GM23338 (cell line): ENCODE results near the gene ACAT2. TPM values are rescaled to one million over a fixed set of nuclear protein-coding genes. Genes with fewer than 3 reads are reported as not detected.

Experiments used
- ATAC-seq: fragments of 200-7000 bp; cut with Tn5 transposase; 3 replicates; pipeline ENCODE4 v1.9.1; 2020
- DNase-seq: peaks from one replicate; pipeline ENCODE4 v3.0.0-alpha.2; 2015; ENCODE audit warnings: low spot score
- H2AFZ ChIP-seq: fragments of 200-600 bp; sonication (generic); 2 replicates; pipeline ENCODE4 v1.8.0; 2016; ENCODE audit warnings: antibody characterized with exemption, mild to moderate bottlenecking, moderate library complexity
- H3F3A ChIP-seq: fragments of 200-600 bp; sonication (generic); replicated peaks from 2 replicates; pipeline ENCODE4 v1.8.0; 2017; ENCODE audit warnings: antibody characterized with exemption, mixed run types, low read depth
- H3K27ac ChIP-seq: fragments of 200-600 bp; sonication (generic); 2 replicates; pipeline ENCODE4 v1.6.1; 2016; ENCODE audit warnings: low read depth
- H3K27me3 ChIP-seq: fragments of 200-600 bp; sonication (generic); 2 replicates; pipeline ENCODE4 v1.8.0; 2016; ENCODE audit warnings: mild to moderate bottlenecking, mixed run types, moderate library complexity; ENCODE audit not compliant: insufficient read depth
- H3K36me3 ChIP-seq: fragments of 200-600 bp; sonication (generic); 2 replicates; pipeline ENCODE4 v1.8.0; 2016; ENCODE audit warnings: mild to moderate bottlenecking; ENCODE audit not compliant: insufficient read depth
- H3K4me1 ChIP-seq: fragments of 200-600 bp; sonication (generic); 2 replicates; pipeline ENCODE4 v1.8.0; 2016; ENCODE audit warnings: mild to moderate bottlenecking, moderate library complexity; ENCODE audit not compliant: insufficient read depth
- H3K4me2 ChIP-seq: fragments of 200-600 bp; sonication (generic); 2 replicates; pipeline ENCODE4 v1.7.1; 2017; ENCODE audit warnings: mixed run types
- H3K4me3 ChIP-seq: fragments of 200-600 bp; sonication (generic); 2 replicates; pipeline ENCODE4 v1.6.1; 2016; ENCODE audit warnings: mixed run types
- H3K79me2 ChIP-seq: fragments of 200-600 bp; sonication (generic); replicated peaks from 2 replicates; pipeline ENCODE4 v1.8.0; 2017; ENCODE audit warnings: mild to moderate bottlenecking; ENCODE audit not compliant: insufficient read depth
- H3K9me2 ChIP-seq: fragments of 200-600 bp; sonication (generic); 2 replicates; pipeline ENCODE4 v1.8.0; 2017; ENCODE audit not compliant: insufficient read depth
- H4K20me1 ChIP-seq: fragments of 200-600 bp; sonication (generic); replicated peaks from 2 replicates; pipeline ENCODE4 v1.8.0; 2017; ENCODE audit warnings: mild to moderate bottlenecking; ENCODE audit not compliant: insufficient read depth
- H3K27ac Mint-ChIP-seq: 2 replicates; pipeline ENCODE4 v1.8.0; 2020; ENCODE audit warnings: inconsistent platforms, mild to moderate bottlenecking, moderate library complexity, mixed read lengths
- H3K27me3 Mint-ChIP-seq: 3 replicates; pipeline ENCODE4 v1.8.0; 2022; ENCODE audit warnings: low read depth, mild to moderate bottlenecking, moderate library complexity, mixed read lengths, inconsistent platforms; ENCODE audit not compliant: insufficient read depth, poor library complexity
- H3K36me3 Mint-ChIP-seq: 3 replicates; pipeline ENCODE4 v1.8.0; 2021; ENCODE audit warnings: low read depth, mild to moderate bottlenecking, inconsistent platforms, moderate library complexity, mixed read lengths
- H3K4me1 Mint-ChIP-seq: 3 replicates; pipeline ENCODE4 v1.8.0; 2020; ENCODE audit warnings: mild to moderate bottlenecking, inconsistent platforms, mixed read lengths
- H3K4me3 Mint-ChIP-seq: 3 replicates; pipeline ENCODE4 v1.8.0; 2021; ENCODE audit warnings: moderate library complexity, mild to moderate bottlenecking, inconsistent platforms, mixed read lengths
- H3K9me3 Mint-ChIP-seq: 3 replicates; pipeline ENCODE4 v1.8.0; 2020; ENCODE audit warnings: moderate library complexity, mild to moderate bottlenecking, inconsistent platforms, mixed read lengths
- CTCF ChIP-seq, 2 experiments: fragments of 200-600 bp in 1 of 2; sonication (generic) in 1 of 2; conservative IDR thresholded peaks; 2 replicates each; pipeline versions ENCODE4 v1.5.1 to v1.6.1; 2016 to 2017; ENCODE audit warnings: antibody characterized with exemption in 2 of 2, low read depth in 2 of 2, mild to moderate bottlenecking in 2 of 2, moderate library complexity in 1 of 2
- EZH2 ChIP-seq: fragments of 200-600 bp; sonication (generic); IDR thresholded peaks from one replicate; pipeline ENCODE4 v1.8.0; 2017; ENCODE audit warnings: antibody characterized with exemption, mild to moderate bottlenecking, low read depth; ENCODE audit not compliant: unreplicated experiment
- EZH2phosphoT487 ChIP-seq: fragments of 200-600 bp; sonication (generic); IDR thresholded peaks from one replicate; pipeline ENCODE4 v1.8.1; 2018; ENCODE audit warnings: antibody characterized with exemption; ENCODE audit not compliant: unreplicated experiment
- JUNB ChIP-seq: IDR thresholded peaks from one replicate; pipeline ENCODE4 v1.6.1; 2016; ENCODE audit warnings: antibody characterized with exemption; ENCODE audit not compliant: unreplicated experiment
- NANOG ChIP-seq: IDR thresholded peaks from 2 replicates; pipeline ENCODE4 v1.6.1; 2016; ENCODE audit warnings: antibody characterized with exemption, borderline replicate concordance
- POLR2AphosphoS5 ChIP-seq: IDR thresholded peaks from 2 replicates; pipeline ENCODE4 v1.6.1; 2016; ENCODE audit warnings: antibody characterized with exemption, low read depth
- REST ChIP-seq: IDR thresholded peaks from one replicate; pipeline ENCODE4 v1.6.1; 2018; ENCODE audit warnings: antibody characterized with exemption; ENCODE audit not compliant: unreplicated experiment
- STAT1 ChIP-seq: IDR thresholded peaks from one replicate; pipeline ENCODE4 v1.6.1; 2016; ENCODE audit warnings: antibody characterized with exemption; ENCODE audit not compliant: unreplicated experiment
- ZNF462 ChIP-seq: fragments of 250-450 bp; sonication (Bioruptor Pico); IDR thresholded peaks from 2 replicates; pipeline ENCODE4 v1.5.0; 2020; ENCODE audit warnings: mild to moderate bottlenecking, moderate library complexity
- polyA plus RNA-seq: library from polyadenylated mRNA; unstranded; fragments of >200 nt; fragmentation: Nextera tagmentation; extraction: Ambion mirVana; gene quantifications from 2 replicates; pipeline ENCODE4 v1.2.1, GENCODE V29; 2016
- total RNA-seq: library from RNA; depleted of rRNA; stranded (reverse); fragments of >200 nt; shearing (Covaris generic); gene quantifications from 2 replicates; pipeline ENCODE4 v1.2.3, GENCODE V29; 2014
- TF ChIP-seq, protein P1 (sequence below): IDR thresholded peaks from 2 replicates; pipeline ENCODE4 v1.6.1; 2016; ENCODE audit warnings: antibody characterized with exemption

Gene ACAT2
- total and polyA plus RNA-seq, 2 experiments from 2014 or later = 108 to 151 TPM

GRCh38 chr6:159807150-159807858, 45.5 kb downstream of the ACAT2 start (continued):
- TF ChIP-seq CTCF (conservative IDR thresholded peaks at IDR 0.05; ENCODE audit: low read depth in 2 of 2) (no peak), JUNB (no peak), NANOG (no peak), STAT1 (no peak), POLR2AphosphoS5 (no peak), REST (no peak)

DNA sequence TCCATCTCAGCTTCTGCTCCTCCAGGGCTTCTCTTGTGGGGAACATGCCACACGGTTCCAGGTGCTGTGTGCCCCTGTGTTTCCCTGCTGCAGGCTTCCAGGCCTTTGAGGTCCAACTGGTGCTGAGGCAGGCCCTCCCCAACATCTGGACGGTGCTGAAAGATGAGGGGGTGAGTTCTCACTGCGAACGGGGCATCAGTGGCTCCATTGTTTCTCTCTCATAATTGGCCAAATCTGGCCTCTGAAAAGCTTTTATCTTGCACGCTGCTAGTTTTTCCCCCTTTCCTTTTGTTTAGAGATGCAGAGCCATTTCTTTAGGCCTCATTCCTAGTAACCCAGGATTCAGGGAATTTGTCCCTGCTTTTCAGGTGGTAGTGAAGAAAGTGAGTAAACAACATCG, 46.8 kb downstream of the ACAT2 start:
- no peak overlapping the region for H3K4me3 ChIP-seq
- H3K9me2 ChIP-seq = no peaks in the 10 kb centered on the region
- no peaks in the 10 kb centered on the region for H3K27me3 ChIP-seq
- peaks cover 1% of the 10 kb centered on the region for H3K27me3 Mint-ChIP-seq
- H3K4me3 Mint-ChIP-seq = no peak overlapping the region
- H3K27ac Mint-ChIP-seq = no peak overlapping the region
- H3K36me3 Mint-ChIP-seq = no peaks in the 10 kb centered on the region; the same call in 2 of the 3 replicates
- H2AFZ ChIP-seq = no peak overlapping the region
- H4K20me1 ChIP-seq = no peaks in the 10 kb centered on the region
- H3F3A ChIP-seq = no peaks in the 10 kb centered on the region
- H3K4me1 ChIP-seq = no peaks in the 10 kb centered on the region
- no peaks in the 10 kb centered on the region for H3K36me3 ChIP-seq
- H3K9me3 Mint-ChIP-seq = no peaks in the 10 kb centered on the region
- H3K4me1 Mint-ChIP-seq = peaks cover 23% of the 10 kb centered on the region
- H3K27ac ChIP-seq = 0 out of 2 replicates have a peak overlapping the region, but pooled peaks have one; percentile 14
- H3K79me2 ChIP-seq = no peaks in the 10 kb centered on the region
- no peak overlapping the region for H3K4me2 ChIP-seq
- DNase-seq (no peak), ATAC-seq (no peak)
- TF ChIP-seq EZH2 (no peak), NANOG (no peak), POLR2AphosphoS5 (no peak), STAT1 (no peak), JUNB (no peak), EZH2phosphoT487 (no peak), ZNF462 (CRISPR knock-in tag) (no peak)
- TF ChIP-seq, protein P1, sequence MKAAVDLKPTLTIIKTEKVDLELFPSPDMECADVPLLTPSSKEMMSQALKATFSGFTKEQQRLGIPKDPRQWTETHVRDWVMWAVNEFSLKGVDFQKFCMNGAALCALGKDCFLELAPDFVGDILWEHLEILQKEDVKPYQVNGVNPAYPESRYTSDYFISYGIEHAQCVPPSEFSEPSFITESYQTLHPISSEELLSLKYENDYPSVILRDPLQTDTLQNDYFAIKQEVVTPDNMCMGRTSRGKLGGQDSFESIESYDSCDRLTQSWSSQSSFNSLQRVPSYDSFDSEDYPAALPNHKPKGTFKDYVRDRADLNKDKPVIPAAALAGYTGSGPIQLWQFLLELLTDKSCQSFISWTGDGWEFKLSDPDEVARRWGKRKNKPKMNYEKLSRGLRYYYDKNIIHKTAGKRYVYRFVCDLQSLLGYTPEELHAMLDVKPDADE = no peak
